Measurements from ENCODE around the gene AKAP10.

AKAP10 gene

DNA sequence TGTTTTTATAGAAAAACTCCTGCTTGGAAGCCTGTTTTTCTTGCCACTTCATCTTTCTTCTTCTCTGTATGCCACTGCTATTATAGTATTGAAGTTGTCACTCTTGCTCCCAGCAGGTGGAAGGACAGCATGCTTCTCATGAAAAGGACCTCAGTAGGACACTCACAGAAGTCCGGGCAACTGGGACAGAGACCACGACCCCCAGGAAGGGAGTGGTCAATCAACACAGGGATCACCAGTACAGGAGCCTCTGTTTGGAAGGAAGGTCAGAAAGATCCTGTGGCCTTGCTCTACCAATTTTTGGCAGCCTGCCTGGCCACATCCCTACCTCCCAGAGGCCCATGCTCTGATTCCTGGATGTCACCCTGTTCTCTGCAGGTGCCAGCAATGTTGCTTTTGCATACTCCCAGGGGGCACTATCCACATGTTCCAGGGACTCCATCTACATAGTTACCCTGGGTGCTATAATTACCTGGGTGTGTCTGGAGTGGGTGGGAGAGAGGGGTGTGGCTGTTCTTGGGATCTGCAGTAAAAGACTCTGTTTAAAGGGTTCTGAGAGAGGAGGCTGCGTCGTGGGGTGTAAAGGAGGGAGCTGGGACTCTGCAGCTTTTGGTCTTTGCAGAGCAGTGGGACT is 13.7 kb upstream of the AKAP10 start:
- Histone ChIP-seq H3K9ac (ENCODE audit: low read depth, low read length, poor library complexity, severe bottlenecking) (no peak overlapping the region), H3K9me3 (ENCODE audit: insufficient read depth, low read depth, low read length) (no peaks in the 10 kb centered on the region), H2AFZ (ENCODE audit: low read length) (no peak overlapping the region), H3K27me3 (ENCODE audit: insufficient read depth, low read length, poor library complexity, severe bottlenecking) (no peaks in the 10 kb centered on the region), H3K79me2 (ENCODE audit: insufficient read depth, low read length) (no peaks in the 10 kb centered on the region), H3F3A (ENCODE audit: low read depth) (no peaks in the 10 kb centered on the region), H3K4me1 (ENCODE audit: insufficient read depth, low read length, poor library complexity, severe bottlenecking) (no peaks in the 10 kb centered on the region), H3K9me2 (replicated peaks; ENCODE audit: low read depth, low read length) (no peaks in the 10 kb centered on the region), H4K20me1 (ENCODE audit: insufficient read depth, low read length, poor library complexity, severe bottlenecking) (no peaks in the 10 kb centered on the region), H3K4me3 (ENCODE audit: low read length, poor library complexity, severe bottlenecking) (no peak overlapping the region), H3K36me3 (ENCODE audit: insufficient read depth, low read length) (no peaks in the 10 kb centered on the region), H3K4me2 (ENCODE audit: low read depth, low read length, poor library complexity, severe bottlenecking) (no peak overlapping the region)
- TF ChIP-seq, protein P1, sequence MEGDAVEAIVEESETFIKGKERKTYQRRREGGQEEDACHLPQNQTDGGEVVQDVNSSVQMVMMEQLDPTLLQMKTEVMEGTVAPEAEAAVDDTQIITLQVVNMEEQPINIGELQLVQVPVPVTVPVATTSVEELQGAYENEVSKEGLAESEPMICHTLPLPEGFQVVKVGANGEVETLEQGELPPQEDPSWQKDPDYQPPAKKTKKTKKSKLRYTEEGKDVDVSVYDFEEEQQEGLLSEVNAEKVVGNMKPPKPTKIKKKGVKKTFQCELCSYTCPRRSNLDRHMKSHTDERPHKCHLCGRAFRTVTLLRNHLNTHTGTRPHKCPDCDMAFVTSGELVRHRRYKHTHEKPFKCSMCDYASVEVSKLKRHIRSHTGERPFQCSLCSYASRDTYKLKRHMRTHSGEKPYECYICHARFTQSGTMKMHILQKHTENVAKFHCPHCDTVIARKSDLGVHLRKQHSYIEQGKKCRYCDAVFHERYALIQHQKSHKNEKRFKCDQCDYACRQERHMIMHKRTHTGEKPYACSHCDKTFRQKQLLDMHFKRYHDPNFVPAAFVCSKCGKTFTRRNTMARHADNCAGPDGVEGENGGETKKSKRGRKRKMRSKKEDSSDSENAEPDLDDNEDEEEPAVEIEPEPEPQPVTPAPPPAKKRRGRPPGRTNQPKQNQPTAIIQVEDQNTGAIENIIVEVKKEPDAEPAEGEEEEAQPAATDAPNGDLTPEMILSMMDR (conservative IDR thresholded peaks at IDR 0.05; ENCODE audit: low read length), result no peak
- no peak for TF ChIP-seq EZH2phosphoT487 (IDR thresholded peaks at IDR 0.05; ENCODE audit: borderline replicate concordance)

DNA sequence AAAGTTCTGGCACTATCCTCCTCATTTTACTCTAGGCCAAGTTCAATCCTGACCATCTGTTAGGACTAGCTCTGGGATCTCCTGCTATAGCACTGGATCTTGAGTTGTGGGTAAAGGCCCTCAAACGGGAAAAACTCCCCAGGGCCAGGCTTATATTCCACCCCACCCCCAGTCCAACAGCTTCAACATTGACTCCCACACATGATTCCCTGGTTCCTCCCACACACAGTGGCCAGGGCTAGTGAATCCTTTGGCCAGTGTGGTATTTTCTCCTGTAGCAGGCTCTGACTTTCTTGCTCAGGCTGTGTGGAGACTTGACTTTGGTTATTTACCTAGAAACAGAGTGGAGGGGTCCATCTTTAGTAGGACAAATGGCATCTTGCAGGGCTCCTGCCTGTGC is 10.3 kb upstream of the AKAP10 start:
- Histone ChIP-seq H3K4me2 (ENCODE audit: low read depth, low read length, poor library complexity, severe bottlenecking) (no peak overlapping the region), H4K20me1 (ENCODE audit: insufficient read depth, low read length, poor library complexity, severe bottlenecking) (no peaks in the 10 kb centered on the region), H3K4me1 (ENCODE audit: insufficient read depth, low read length, poor library complexity, severe bottlenecking) (no peaks in the 10 kb centered on the region), H3K9me2 (replicated peaks; ENCODE audit: low read depth, low read length) (no peaks in the 10 kb centered on the region), H3K9me3 (ENCODE audit: insufficient read depth, low read depth, low read length) (no peaks in the 10 kb centered on the region), H3K4me3 (ENCODE audit: low read length, poor library complexity, severe bottlenecking) (no peak overlapping the region), H3K9ac (ENCODE audit: low read depth, low read length, poor library complexity, severe bottlenecking) (no peak overlapping the region), H3K79me2 (ENCODE audit: insufficient read depth, low read length) (no peaks in the 10 kb centered on the region), H3K36me3 (ENCODE audit: insufficient read depth, low read length) (no peaks in the 10 kb centered on the region), H2AFZ (ENCODE audit: low read length) (0 out of 2 replicates have a peak overlapping the region, but pooled peaks have one; percentile 6), H3K27me3 (ENCODE audit: insufficient read depth, low read length, poor library complexity, severe bottlenecking) (no peaks in the 10 kb centered on the region), H3F3A (ENCODE audit: low read depth) (no peaks in the 10 kb centered on the region)
- no peak for TF ChIP-seq EZH2phosphoT487 (IDR thresholded peaks at IDR 0.05; ENCODE audit: borderline replicate concordance)
- TF ChIP-seq, protein P1 (conservative IDR thresholded peaks at IDR 0.05; ENCODE audit: low read length), result no peak

DNA sequence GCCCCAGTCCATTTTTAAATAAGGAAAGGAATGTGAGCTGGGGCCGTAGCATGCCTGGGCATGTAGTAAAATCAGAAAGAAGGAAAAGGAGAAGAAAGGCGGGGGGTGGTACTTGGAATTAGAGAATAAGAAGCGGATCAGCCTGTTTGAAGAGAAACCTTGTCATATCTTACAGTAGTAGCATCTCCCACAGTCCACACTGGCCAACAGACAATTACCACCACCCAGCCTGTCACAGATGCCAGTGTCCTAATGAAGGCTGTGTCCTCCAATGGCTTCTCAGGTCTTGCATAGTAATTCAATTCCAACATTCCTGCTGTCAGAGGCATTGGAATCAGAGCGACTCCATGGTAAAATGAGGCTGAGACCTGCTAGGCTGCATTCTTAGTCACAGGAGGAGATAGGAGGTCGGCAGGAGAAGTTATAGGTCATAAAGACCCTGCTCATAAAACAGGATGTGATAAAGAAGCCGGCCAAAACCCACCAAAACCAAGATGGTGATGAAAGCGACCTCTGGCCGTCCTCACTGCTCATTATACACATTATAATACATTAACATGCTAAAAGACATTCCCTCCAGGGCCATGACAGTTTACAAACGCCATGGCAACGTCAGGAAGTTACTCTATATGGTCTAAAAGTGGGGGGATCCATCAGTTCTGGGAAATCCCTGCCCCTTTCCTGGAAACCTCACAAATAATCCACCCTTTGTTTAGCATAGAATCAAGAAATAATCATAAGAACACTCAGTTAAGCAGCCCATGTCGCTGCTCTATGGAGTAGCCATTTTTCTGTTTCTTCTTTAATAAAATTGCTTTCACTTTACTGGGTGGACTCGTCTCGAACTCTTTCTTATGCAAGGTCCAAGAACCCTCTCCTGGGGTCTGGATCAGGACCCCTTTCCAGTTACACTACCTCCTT is 9.6 kb upstream of the AKAP10 start:
- Histone ChIP-seq H3K9me2 (replicated peaks; ENCODE audit: low read depth, low read length) (no peaks in the 10 kb centered on the region), H3K9me3 (ENCODE audit: insufficient read depth, low read depth, low read length) (no peaks in the 10 kb centered on the region), H3K4me3 (ENCODE audit: low read length, poor library complexity, severe bottlenecking) (no peak overlapping the region), H3K79me2 (ENCODE audit: insufficient read depth, low read length) (no peaks in the 10 kb centered on the region), H4K20me1 (ENCODE audit: insufficient read depth, low read length, poor library complexity, severe bottlenecking) (no peaks in the 10 kb centered on the region), H2AFZ (ENCODE audit: low read length) (0 out of 2 replicates have a peak overlapping the region, but pooled peaks have one; percentile 6), H3F3A (ENCODE audit: low read depth) (no peaks in the 10 kb centered on the region), H3K36me3 (ENCODE audit: insufficient read depth, low read length) (no peaks in the 10 kb centered on the region), H3K4me2 (ENCODE audit: low read depth, low read length, poor library complexity, severe bottlenecking) (no peak overlapping the region), H3K27me3 (ENCODE audit: insufficient read depth, low read length, poor library complexity, severe bottlenecking) (no peaks in the 10 kb centered on the region), H3K4me1 (ENCODE audit: insufficient read depth, low read length, poor library complexity, severe bottlenecking) (no peaks in the 10 kb centered on the region), H3K9ac (ENCODE audit: low read depth, low read length, poor library complexity, severe bottlenecking) (no peak overlapping the region)
- TF ChIP-seq, protein P1 (conservative IDR thresholded peaks at IDR 0.05; ENCODE audit: low read length), result no peak
- TF ChIP-seq EZH2phosphoT487 (IDR thresholded peaks at IDR 0.05; ENCODE audit: borderline replicate concordance), result no peak
